ENCODE measurements around the gene TIFAB. TPM values are rescaled to one million over a fixed set of nuclear protein-coding genes. Genes with fewer than 3 reads are reported as not detected.

TIFAB gene
- total and polyA plus RNA-seq, 12 donors, result under 0.01 to 1.7 (median 0.04) TPM; not detected in 8

DNA sequence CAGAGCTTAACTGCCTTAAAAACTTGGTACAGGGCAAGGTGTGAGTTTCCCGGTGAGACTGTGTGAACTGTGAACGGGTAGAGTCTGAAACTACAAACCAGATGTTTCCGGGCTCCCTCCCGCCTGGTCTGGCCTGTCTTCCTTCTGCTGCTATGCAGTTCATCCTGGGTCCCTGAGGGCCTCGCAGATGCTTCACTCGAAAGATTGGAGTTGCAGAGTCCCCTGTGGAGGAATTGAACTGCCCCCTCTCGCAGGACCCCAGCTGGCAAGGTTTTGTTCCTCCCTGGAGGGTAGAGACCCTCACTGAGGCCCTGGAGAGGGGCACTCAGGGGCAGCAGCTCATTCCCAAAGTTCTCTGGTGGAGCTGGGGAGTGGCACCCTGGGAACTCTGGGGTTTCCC lies 5.5 kb downstream of the TIFAB start:
- no peak for TF ChIP-seq CTCF (IDR thresholded peaks at IDR 0.05)

DNA sequence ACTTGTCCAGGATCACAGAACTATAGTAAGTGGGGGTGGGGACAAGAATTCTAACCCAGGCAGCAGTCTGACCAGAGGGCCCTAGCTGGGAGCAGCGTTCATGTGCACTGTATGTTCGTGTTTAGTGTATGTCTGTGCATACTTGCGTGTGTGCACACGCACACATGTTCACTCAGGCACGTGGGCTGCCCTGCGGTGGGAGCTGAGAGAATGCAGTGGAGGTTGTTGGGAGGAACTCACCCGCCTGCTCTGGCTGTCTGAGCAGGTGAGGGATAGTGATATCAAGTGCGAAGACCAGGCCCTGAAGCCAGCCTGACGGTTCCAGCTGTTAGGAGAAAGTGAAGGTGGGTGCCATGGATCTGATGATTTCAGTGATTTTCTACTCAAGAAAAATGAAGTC lies 5.9 kb downstream of the TIFAB start:
- H3K4me1 ChIP-seq, result peaks cover 0 to 26% (median 3%) of the 10 kb centered on the region in 9 donors
- ATAC-seq (no peak), DNase-seq (no peak)
- H3K4me3 ChIP-seq, result no peak overlapping the region
- no peaks in the 10 kb centered on the region for H3K9me3 ChIP-seq
- H3K27ac ChIP-seq, result no peak overlapping the region
- 85 to 95% methylated on average over 9 of the region's 9 CpGs for WGBS, 2 donors
- intact Hi-C loops (cut with DNase I), result no loop called here
- no peaks in the 10 kb centered on the region for H3K36me3 ChIP-seq
- no peak for TF ChIP-seq CTCF (IDR thresholded peaks at IDR 0.05)
- no peaks in the 10 kb centered on the region for H3K27me3 ChIP-seq

More for the DNA sequence above, 5.5 kb downstream of the TIFAB start:
- H3K27me3 ChIP-seq, result no peaks in the 10 kb centered on the region
- DNase-seq (no peak), ATAC-seq (no peak)
- H3K4me1 ChIP-seq, result peaks cover 0 to 23% (median 1%) of the 10 kb centered on the region in 9 donors
- H3K4me3 ChIP-seq, result no peak overlapping the region
- no peaks in the 10 kb centered on the region for H3K9me3 ChIP-seq
- no peaks in the 10 kb centered on the region for H3K36me3 ChIP-seq
- H3K27ac ChIP-seq, result no peak overlapping the region
- WGBS, 2 donors, result 36 to 54% methylated on average over 7 of the region's 7 CpGs
- intact Hi-C loops (cut with DNase I), result no loop called here

DNA sequence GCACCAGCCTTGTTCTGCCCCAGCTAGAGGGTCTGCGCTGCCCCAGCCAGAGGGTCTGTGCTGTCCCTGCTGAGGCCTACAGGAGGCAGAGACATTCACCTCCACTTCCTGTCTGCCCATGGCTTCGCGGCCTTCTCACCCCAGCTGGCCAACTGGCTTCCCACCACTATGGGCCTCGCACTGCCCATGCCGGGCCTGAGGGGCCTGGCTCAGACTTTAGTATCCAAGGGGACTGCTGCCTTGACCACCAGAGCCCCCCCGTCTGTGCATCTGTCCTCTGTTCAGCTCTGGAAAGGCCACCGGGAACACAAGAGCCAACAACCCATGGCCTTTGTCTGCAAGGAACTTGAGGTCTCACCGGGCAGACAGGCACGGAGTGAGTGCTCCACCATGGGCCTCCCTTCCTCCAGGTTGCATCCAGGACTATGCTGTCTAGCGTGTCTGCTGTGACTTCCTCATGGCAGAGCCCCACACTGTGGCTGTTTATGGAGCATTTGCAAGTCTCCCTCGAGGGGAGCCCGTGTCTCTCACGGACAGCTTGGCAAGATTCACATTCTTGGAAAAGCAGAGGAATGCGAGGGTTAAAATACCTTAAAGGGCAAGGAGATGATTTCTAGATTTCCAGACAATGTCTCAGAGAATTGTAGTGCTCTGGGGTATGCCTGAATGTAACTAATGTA lies 6.7 kb downstream of the TIFAB start:
- WGBS, 2 donors, result 85 to 86% methylated on average over 14 of the region's 14 CpGs
- H3K27me3 ChIP-seq, result no peaks in the 10 kb centered on the region
- no peak overlapping the region for H3K27ac ChIP-seq
- H3K9me3 ChIP-seq, result no peaks in the 10 kb centered on the region
- intact Hi-C loops (cut with DNase I), result no loop called here
- H3K4me1 ChIP-seq, result peaks cover 0 to 26% (median 3%) of the 10 kb centered on the region in 9 donors
- no peaks in the 10 kb centered on the region for H3K36me3 ChIP-seq
- ATAC-seq (no peak), DNase-seq (no peak)
- no peak overlapping the region for H3K4me3 ChIP-seq
- no peak for TF ChIP-seq CTCF (IDR thresholded peaks at IDR 0.05)

- no peak for ATAC-seq
- 92 to 98% methylated on average over 6 of the region's 6 CpGs for WGBS, 2 donors
Observed at GRCh38 chr5:135444881-135445280, 7.3 kb downstream of the TIFAB start.

More at GRCh38 chr5:135444881-135445280, 7.3 kb downstream of the TIFAB start:
- H3K36me3 ChIP-seq, result no peaks in the 10 kb centered on the region
- no peak for TF ChIP-seq CTCF (IDR thresholded peaks at IDR 0.05)
- no peak overlapping the region for H3K4me3 ChIP-seq
- no peak overlapping the region for H3K27ac ChIP-seq
- intact Hi-C loops (cut with DNase I), result no loop called here
- H3K4me1 ChIP-seq, result peaks cover 0 to 32% (median 3%) of the 10 kb centered on the region in 9 donors
- no peaks in the 10 kb centered on the region for H3K9me3 ChIP-seq
- no peaks in the 10 kb centered on the region for H3K27me3 ChIP-seq
- no peak for DNase-seq
